Calu3 (cell line): Measurements from ENCODE around the gene SLC13A2. TPM values are rescaled to one million over a fixed set of nuclear protein-coding genes. Genes with fewer than 3 reads are reported as not detected.

ENCODE experiments used
- BruUV-seq: library from RNA; stranded (reverse); fragments of 400-500 nt; replicated peaks from 2 replicates; lab custom pipeline; 2021; lab: Mats Ljungman, UMichigan
- CTCF ChIA-PET: fragments of 300-600 bp; sonication (Branson Sonifier 250); formaldehyde crosslinking; loops from one replicate; lab custom pipeline; 2022; ENCODE audit warnings: antibody characterized with exemption; lab: Charles Lee
- DNase-seq: peaks from one replicate; pipeline ENCODE4 v3.0.0; 2022
- H3K27ac Mint-ChIP-seq: one replicate; pipeline ENCODE4 v1.8.0; 2022; ENCODE audit warnings: mixed read lengths; ENCODE audit not compliant: unreplicated experiment
- H3K27me3 Mint-ChIP-seq: one replicate; pipeline ENCODE4 v1.8.0; 2022; ENCODE audit warnings: mixed read lengths; ENCODE audit not compliant: unreplicated experiment
- H3K36me3 Mint-ChIP-seq: one replicate; pipeline ENCODE4 v1.8.0; 2022; ENCODE audit warnings: mild to moderate bottlenecking, moderate library complexity, mixed read lengths; ENCODE audit not compliant: insufficient read depth, unreplicated experiment
- H3K4me1 Mint-ChIP-seq: one replicate; pipeline ENCODE4 v1.8.0; 2022; ENCODE audit warnings: mild to moderate bottlenecking, low read depth, mixed read lengths; ENCODE audit not compliant: unreplicated experiment
- H3K4me3 Mint-ChIP-seq: one replicate; pipeline ENCODE4 v1.8.0; 2022; ENCODE audit warnings: mild to moderate bottlenecking, low read depth, moderate library complexity, mixed read lengths; ENCODE audit not compliant: unreplicated experiment
- H3K9me3 Mint-ChIP-seq: one replicate; pipeline ENCODE4 v1.8.0; 2022; ENCODE audit warnings: low read depth, mixed read lengths; ENCODE audit not compliant: unreplicated experiment
- CTCF ChIP-seq: fragments of 200-600 bp; IDR thresholded peaks from one replicate; pipeline ENCODE4 v1.8.0; 2022; ENCODE audit warnings: antibody characterized with exemption; ENCODE audit not compliant: unreplicated experiment
- intact Hi-C: fragments of 100-400 bp; cut with micrococcal nuclease; formaldehyde crosslinking; loops from one replicate; pipeline ENCODE4 v1.10.0; 2022; ENCODE audit not compliant: unreplicated experiment
- total RNA-seq: library from RNA; stranded (reverse); gene quantifications from 2 replicates; pipeline ENCODE4 v1.2.3, GENCODE V29; 2022

SLC13A2 gene
- total RNA-seq, 1 experiment from 2014 or later = not detected

GRCh38 chr17:28492352-28493310 is 19.2 kb downstream of the SLC13A2 start:
- peaks cover 4% of the 10 kb centered on the region for H3K36me3 Mint-ChIP-seq
- no peak for DNase-seq
- CTCF ChIA-PET = no interaction called here
- H3K4me3 Mint-ChIP-seq = no peak overlapping the region
- no peaks in the 10 kb centered on the region for H3K4me1 Mint-ChIP-seq
- no peak overlapping the region for H3K27ac Mint-ChIP-seq
- no TSS peak for BruUV-seq
- intact Hi-C loops = loop anchor here (5.0 kb wide), 1 partner anchor 120 kb away; the partner anchor contains the start of gene RSKR
- no peak for TF ChIP-seq CTCF
- no peaks in the 10 kb centered on the region for H3K9me3 Mint-ChIP-seq
- H3K27me3 Mint-ChIP-seq = peaks cover 30% of the 10 kb centered on the region

GRCh38 chr17:28493460-28493859 is 20.0 kb downstream of the SLC13A2 start:
- H3K9me3 Mint-ChIP-seq = no peaks in the 10 kb centered on the region
- H3K27ac Mint-ChIP-seq = no peak overlapping the region
- TF ChIP-seq CTCF = no peak
- CTCF ChIA-PET = no interaction called here
- intact Hi-C loops = loop anchor here (5.0 kb wide), 1 partner anchor 119 kb away; the partner anchor contains the start of gene RSKR
- peaks cover 6% of the 10 kb centered on the region for H3K4me1 Mint-ChIP-seq
- no TSS peak for BruUV-seq
- no peak for DNase-seq
- no peak overlapping the region for H3K4me3 Mint-ChIP-seq
- H3K27me3 Mint-ChIP-seq = peaks cover 29% of the 10 kb centered on the region
- H3K36me3 Mint-ChIP-seq = peaks cover 10% of the 10 kb centered on the region

- Mint-ChIP-seq H3K27ac (no peak overlapping the region), H3K36me3 (peaks cover 10% of the 10 kb centered on the region), H3K9me3 (no peaks in the 10 kb centered on the region), H3K4me1 (peaks cover 7% of the 10 kb centered on the region), H3K4me3 (no peak overlapping the region), H3K27me3 (peaks cover 29% of the 10 kb centered on the region)
- peak; percentile 90 for DNase-seq
- no TSS peak for BruUV-seq
- peak; percentile 91 for TF ChIP-seq CTCF
- intact Hi-C loops = loop anchor here (1.0 to 5.0 kb wide), 2 partner anchors 46 to 118 kb away; partner anchors contain the start of gene RSKR
- CTCF ChIA-PET = interaction anchor here (0.9 to 1.8 kb wide), 2 partner anchors 46 to 118 kb away, joined by 4 to 5 read pairs; no protein-coding TSS in a partner anchor
These were observed 21.2 kb downstream of the SLC13A2 start for GRCh38 chr17:28494445-28495188.

- H3K27ac Mint-ChIP-seq = no peak overlapping the region
- H3K9me3 Mint-ChIP-seq = no peaks in the 10 kb centered on the region
- peaks cover 29% of the 10 kb centered on the region for H3K27me3 Mint-ChIP-seq
- CTCF ChIA-PET = interaction anchor here (1.8 kb wide), 1 partner anchor 117 kb away, joined by 5 read pairs; no protein-coding TSS in a partner anchor
- no peak for DNase-seq
- no peak overlapping the region for H3K4me3 Mint-ChIP-seq
- peaks cover 7% of the 10 kb centered on the region for H3K4me1 Mint-ChIP-seq
- BruUV-seq = no TSS peak
- intact Hi-C loops = no loop called here
- peaks cover 10% of the 10 kb centered on the region for H3K36me3 Mint-ChIP-seq
- TF ChIP-seq CTCF = no peak
These were observed 22.2 kb downstream of the SLC13A2 start for GRCh38 chr17:28495635-28496034.
